ENCODE measurements around the gene IER5. TPM values are rescaled to one million over a fixed set of nuclear protein-coding genes. Genes with fewer than 3 reads are reported as not detected.

IER5 gene
- polyA plus RNA-seq, 1 experiment: 16.9 TPM

DNA sequence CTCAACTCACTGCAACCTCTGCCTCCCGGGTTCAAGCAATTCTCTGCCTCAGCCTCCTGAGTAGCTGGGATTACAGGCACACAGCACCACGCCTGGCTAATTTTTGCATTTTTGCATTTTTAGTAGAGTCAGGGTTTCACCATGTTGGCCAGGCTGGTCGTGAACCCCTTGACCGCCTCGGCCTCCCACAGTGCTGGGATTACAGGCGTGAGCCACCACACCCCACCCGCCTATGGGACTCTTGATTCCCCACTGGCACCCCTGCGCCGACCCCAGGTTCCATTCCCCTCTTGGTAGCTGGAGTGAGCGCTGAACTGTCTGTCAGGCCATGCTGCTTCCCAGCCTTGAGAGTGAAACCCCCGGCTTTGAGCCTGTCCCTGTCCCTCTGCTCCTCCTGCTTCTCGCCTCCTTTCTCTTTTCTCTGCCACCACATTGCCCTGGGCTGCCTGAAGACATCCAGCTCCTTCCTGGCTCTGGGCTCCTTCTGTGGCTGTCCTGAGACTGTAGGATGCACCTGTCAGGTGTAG lies 48.8 kb downstream of the IER5 start:
- Histone ChIP-seq H3K4me3 (ENCODE audit: low read depth, low read length) (no peak overlapping the region), H3K36me3 (ENCODE audit: control insufficient read depth, insufficient read depth, low read length) (no peaks in the 10 kb centered on the region), H3K27me3 (ENCODE audit: control insufficient read depth, insufficient read depth, low read length) (no peaks in the 10 kb centered on the region)
- ChIA-PET CTCF (interaction anchor here (1.1 kb wide), 1 partner anchor 32 kb away, joined by 3 read pairs; no protein-coding TSS in a partner anchor), POLR2A (no interaction called here)
- TF ChIP-seq, protein P1, sequence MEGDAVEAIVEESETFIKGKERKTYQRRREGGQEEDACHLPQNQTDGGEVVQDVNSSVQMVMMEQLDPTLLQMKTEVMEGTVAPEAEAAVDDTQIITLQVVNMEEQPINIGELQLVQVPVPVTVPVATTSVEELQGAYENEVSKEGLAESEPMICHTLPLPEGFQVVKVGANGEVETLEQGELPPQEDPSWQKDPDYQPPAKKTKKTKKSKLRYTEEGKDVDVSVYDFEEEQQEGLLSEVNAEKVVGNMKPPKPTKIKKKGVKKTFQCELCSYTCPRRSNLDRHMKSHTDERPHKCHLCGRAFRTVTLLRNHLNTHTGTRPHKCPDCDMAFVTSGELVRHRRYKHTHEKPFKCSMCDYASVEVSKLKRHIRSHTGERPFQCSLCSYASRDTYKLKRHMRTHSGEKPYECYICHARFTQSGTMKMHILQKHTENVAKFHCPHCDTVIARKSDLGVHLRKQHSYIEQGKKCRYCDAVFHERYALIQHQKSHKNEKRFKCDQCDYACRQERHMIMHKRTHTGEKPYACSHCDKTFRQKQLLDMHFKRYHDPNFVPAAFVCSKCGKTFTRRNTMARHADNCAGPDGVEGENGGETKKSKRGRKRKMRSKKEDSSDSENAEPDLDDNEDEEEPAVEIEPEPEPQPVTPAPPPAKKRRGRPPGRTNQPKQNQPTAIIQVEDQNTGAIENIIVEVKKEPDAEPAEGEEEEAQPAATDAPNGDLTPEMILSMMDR (IDR thresholded peaks at IDR 0.05; ENCODE audit: insufficient read depth, low read depth, low read length): no peak
- no peak for DNase-seq (ENCODE audit: low read depth)

- CTCF ChIA-PET: interaction anchor here (0.6 to 7.3 kb wide), 5 partner anchors 34 to 256 kb away, joined by 3 to 130 read pairs (median 23); partner anchors contain the start of genes MR1 and STX6
- POLR2A ChIA-PET: interaction anchor here (0.6 kb wide), 1 partner anchor 111 kb away, joined by 3 read pairs; no protein-coding TSS in a partner anchor
- Histone ChIP-seq H3K27me3 (ENCODE audit: control insufficient read depth, insufficient read depth, low read length) (no peaks in the 10 kb centered on the region), H3K36me3 (ENCODE audit: control insufficient read depth, insufficient read depth, low read length) (no peaks in the 10 kb centered on the region), H3K4me3 (ENCODE audit: low read depth, low read length) (no peak overlapping the region)
- TF ChIP-seq, protein P1 (IDR thresholded peaks at IDR 0.05; ENCODE audit: insufficient read depth, low read depth, low read length): no peak
- DNase-seq (ENCODE audit: low read depth): no peak
Observed at GRCh38 chr1:181139631-181140061, 51.1 kb downstream of the IER5 start.

DNA sequence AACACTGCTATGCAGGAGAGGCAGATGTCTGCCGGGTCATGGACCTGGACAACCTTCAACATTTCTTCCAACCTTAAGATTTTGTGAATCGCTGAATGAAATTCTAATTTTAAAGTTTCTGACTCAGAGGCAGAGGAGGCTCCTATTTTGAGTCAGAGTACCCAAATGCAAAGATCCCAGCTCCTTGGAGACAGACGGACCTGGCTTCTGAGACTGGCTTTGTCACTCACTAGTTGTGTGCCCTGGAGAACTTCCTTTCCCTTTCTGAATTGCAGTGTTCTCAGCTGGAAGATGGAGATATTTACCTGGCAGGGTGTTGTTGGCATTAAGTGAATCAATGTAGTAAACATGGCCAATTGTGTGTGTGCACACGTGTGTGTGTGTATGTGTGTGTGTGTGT lies 51.9 kb downstream of the IER5 start:
- no peaks in the 10 kb centered on the region for H3K27me3 ChIP-seq (ENCODE audit: control insufficient read depth, insufficient read depth, low read length)
- ChIA-PET CTCF (interaction anchor here (1.1 to 7.3 kb wide), 11 partner anchors 26 to 625 kb away, joined by 3 to 130 read pairs (median 6); partner anchors contain the start of genes IER5, MR1 and STX6), POLR2A (interaction anchor here (3.3 kb wide), 1 partner anchor 50 kb away, joined by 26 read pairs; no protein-coding TSS in a partner anchor)
- TF ChIP-seq, protein P1 (IDR thresholded peaks at IDR 0.05; ENCODE audit: insufficient read depth, low read depth, low read length): no peak
- no peak overlapping the region for H3K4me3 ChIP-seq (ENCODE audit: low read depth, low read length)
- H3K36me3 ChIP-seq (ENCODE audit: control insufficient read depth, insufficient read depth, low read length): no peaks in the 10 kb centered on the region
- no peak for DNase-seq (ENCODE audit: low read depth)

DNA sequence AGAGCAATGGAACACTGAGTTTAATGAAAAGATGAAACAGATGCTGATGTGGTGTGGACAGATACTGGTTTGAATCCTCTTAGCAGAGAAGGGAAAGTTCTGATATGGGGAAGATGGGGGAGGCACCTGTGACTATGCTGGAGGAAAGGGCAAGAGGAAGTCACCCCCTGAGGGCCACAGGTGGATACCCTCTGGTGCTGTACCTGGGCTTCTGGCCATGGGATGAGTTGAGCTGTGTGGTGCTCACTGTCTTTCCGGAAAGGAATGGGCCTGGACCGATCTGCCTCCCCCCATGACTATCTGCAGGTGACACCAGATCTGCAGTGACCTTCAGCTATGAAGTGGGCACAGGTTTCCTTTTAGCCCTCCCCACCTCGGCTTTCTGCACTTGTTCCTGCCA lies 52.4 kb downstream of the IER5 start:
- Histone ChIP-seq H3K4me3 (ENCODE audit: low read depth, low read length) (no peak overlapping the region), H3K27me3 (ENCODE audit: control insufficient read depth, insufficient read depth, low read length) (no peaks in the 10 kb centered on the region), H3K36me3 (ENCODE audit: control insufficient read depth, insufficient read depth, low read length) (no peaks in the 10 kb centered on the region)
- ChIA-PET CTCF (interaction anchor here (0.9 to 7.3 kb wide), 20 partner anchors 8 to 625 kb away, joined by 3 to 130 read pairs (median 9); partner anchors contain the start of genes IER5, MR1 and STX6), POLR2A (interaction anchor here (0.7 to 3.3 kb wide), 2 partner anchors 45 to 50 kb away, joined by 3 to 26 read pairs; no protein-coding TSS in a partner anchor)
- TF ChIP-seq, protein P1 (IDR thresholded peaks at IDR 0.05; ENCODE audit: insufficient read depth, low read depth, low read length): no peak
- DNase-seq (ENCODE audit: low read depth): no peak

GRCh38 chr1:181141431-181141910 lies 53.0 kb downstream of the IER5 start:
- ChIA-PET POLR2A (interaction anchor here (0.7 to 3.3 kb wide), 2 partner anchors 45 to 51 kb away, joined by 3 to 26 read pairs; no protein-coding TSS in a partner anchor), CTCF (interaction anchor here (0.7 to 7.3 kb wide), 40 partner anchors 9 to 626 kb away, joined by 3 to 130 read pairs (median 6); partner anchors contain the start of genes IER5, KIAA1614, MR1 and STX6)
- no peak for DNase-seq (ENCODE audit: low read depth)
- H3K27me3 ChIP-seq (ENCODE audit: control insufficient read depth, insufficient read depth, low read length): no peaks in the 10 kb centered on the region
- H3K36me3 ChIP-seq (ENCODE audit: control insufficient read depth, insufficient read depth, low read length): no peaks in the 10 kb centered on the region
- no peak overlapping the region for H3K4me3 ChIP-seq (ENCODE audit: low read depth, low read length)
- TF ChIP-seq, protein P1 (IDR thresholded peaks at IDR 0.05; ENCODE audit: insufficient read depth, low read depth, low read length): no peak

Measured in BJ (cell line).